Gastrocnemius medialis (tissue), 4 donors: ENCODE measurements around the gene XG.

Experiments used
- CTCF ChIP-seq, 5 experiments: fragments of 450-650 bp in 3 of 5; fragments of 200-600 bp in 2 of 5; sonication (generic) in 2 of 5; IDR thresholded peaks in 4 of 5; conservative IDR thresholded peaks in 1 of 5; 1 replicate in 4 of 5; 2 replicates in 1 of 5; pipeline ENCODE4 v1.5.1; 2016 to 2019; ENCODE audit warnings: antibody characterized with exemption in 5 of 5, mild to moderate bottlenecking in 3 of 5, moderate library complexity in 3 of 5
- POLR2A ChIP-seq, 2 donors: fragments of 450-650 bp; IDR thresholded peaks; one replicate each; pipeline ENCODE4 v1.6.1; 2017; ENCODE audit warnings: antibody characterized with exemption in 2 of 2, mild to moderate bottlenecking in 2 of 2, moderate library complexity in 2 of 2

DNA sequence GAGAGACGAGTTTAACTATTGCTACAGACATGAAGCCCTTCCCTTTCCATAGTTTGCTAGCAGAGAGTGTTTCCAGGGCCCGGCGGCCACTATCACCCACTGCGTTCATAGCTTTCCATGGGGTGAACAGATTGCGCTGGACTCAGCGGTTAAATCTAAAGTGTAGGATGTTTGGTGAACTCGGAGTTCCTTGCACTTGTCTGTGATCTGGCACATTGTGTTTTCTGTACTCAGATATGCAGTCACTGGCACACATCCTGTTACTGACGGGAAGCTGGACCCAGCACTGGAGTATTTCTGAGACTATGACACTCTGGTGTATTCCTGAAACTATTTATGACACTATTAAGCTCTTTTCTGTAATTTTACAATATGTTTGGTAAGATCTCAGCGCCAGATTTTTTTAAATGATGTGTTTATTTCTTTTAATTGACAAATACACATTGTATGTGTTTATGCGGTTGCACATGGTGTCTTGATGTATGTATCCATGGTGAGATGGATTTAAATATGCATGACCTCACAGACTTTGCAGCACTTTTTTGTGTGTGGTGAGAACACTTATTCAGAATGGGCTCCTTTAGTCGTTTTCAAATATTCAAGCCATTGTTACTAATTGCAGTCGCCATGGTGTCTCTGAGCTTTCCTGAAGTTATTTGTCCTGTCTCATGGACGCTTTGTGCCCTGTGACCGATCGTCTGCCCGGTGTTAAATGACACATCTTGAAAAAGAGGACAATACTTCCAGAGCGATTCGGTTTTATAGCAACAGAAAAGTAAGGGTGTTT lies 46.6 kb upstream of the XG start:
- TF ChIP-seq CTCF (IDR thresholded peaks at IDR 0.05 in 4 of 5, conservative IDR thresholded peaks at IDR 0.05 in 1 of 5): no peak
- TF ChIP-seq POLR2A (IDR thresholded peaks at IDR 0.05): no peak
